ENCODE measurements around the gene PITX1.
A peak's percentile ranks its signal among the peaks of the same experiment; 100 is the strongest.

The PITX1 gene

GRCh38 chr5:135056316-135057030, 22.4 kb upstream of the PITX1 start:
- Histone ChIP-seq H3K27ac (ENCODE audit: low read depth, low read length, poor library complexity, severe bottlenecking) (peak overlapping the region; percentile 97), H3K4me1 (ENCODE audit: insufficient read depth, low read length, severe bottlenecking) (peaks cover 47% of the 10 kb centered on the region), H4K20me1 (ENCODE audit: insufficient read depth, low read length) (no peaks in the 10 kb centered on the region), H3K36me3 (ENCODE audit: insufficient read depth, low read length) (no peaks in the 10 kb centered on the region), H3K79me2 (ENCODE audit: insufficient read depth, low read length) (no peaks in the 10 kb centered on the region), H3K9me2 (ENCODE audit: low read depth, low read length) (no peaks in the 10 kb centered on the region), H3K9ac (ENCODE audit: low read length) (no peak overlapping the region), H3K9me3 (ENCODE audit: low read length) (no peaks in the 10 kb centered on the region), H3K4me2 (ENCODE audit: low read length) (no peak overlapping the region), H3K27me3 (ENCODE audit: insufficient read depth, low read length) (no peaks in the 10 kb centered on the region), H3K4me3 (ENCODE audit: low read depth, low read length, poor library complexity, severe bottlenecking) (no peak overlapping the region), H2AFZ (ENCODE audit: low read length) (no peak overlapping the region), H3F3A (ENCODE audit: insufficient read depth, low read length) (no peaks in the 10 kb centered on the region)
- no peak for TF ChIP-seq EZH2 (IDR thresholded peaks at IDR 0.05; ENCODE audit: borderline replicate concordance, low read length)
- TF ChIP-seq CTCF (IDR thresholded peaks at IDR 0.05; ENCODE audit: low read length): no peak

- peak overlapping the region; percentile 97 for H3K27ac ChIP-seq (ENCODE audit: low read depth, low read length, poor library complexity, severe bottlenecking)
- no peaks in the 10 kb centered on the region for H3K36me3 ChIP-seq (ENCODE audit: insufficient read depth, low read length)
- H3K9me3 ChIP-seq (ENCODE audit: low read length): no peaks in the 10 kb centered on the region
- H3K9me2 ChIP-seq (ENCODE audit: low read depth, low read length): no peaks in the 10 kb centered on the region
- H3K79me2 ChIP-seq (ENCODE audit: insufficient read depth, low read length): no peaks in the 10 kb centered on the region
- peak overlapping the region; percentile 75; the same call in 1 of the 2 replicates for H3K4me2 ChIP-seq (ENCODE audit: low read length)
- no peaks in the 10 kb centered on the region for H4K20me1 ChIP-seq (ENCODE audit: insufficient read depth, low read length)
- H3F3A ChIP-seq (ENCODE audit: insufficient read depth, low read length): no peaks in the 10 kb centered on the region
- no peak overlapping the region for H3K4me3 ChIP-seq (ENCODE audit: low read depth, low read length, poor library complexity, severe bottlenecking)
- H3K27me3 ChIP-seq (ENCODE audit: insufficient read depth, low read length): no peaks in the 10 kb centered on the region
- H3K4me1 ChIP-seq (ENCODE audit: insufficient read depth, low read length, severe bottlenecking): peaks cover 51% of the 10 kb centered on the region
- H3K9ac ChIP-seq (ENCODE audit: low read length): peak overlapping the region; percentile 66; the same call in 1 of the 2 replicates
- no peak overlapping the region for H2AFZ ChIP-seq (ENCODE audit: low read length)
- TF ChIP-seq CTCF (IDR thresholded peaks at IDR 0.05; ENCODE audit: low read length) (no peak), EZH2 (IDR thresholded peaks at IDR 0.05; ENCODE audit: borderline replicate concordance, low read length) (no peak)
These were observed 21.4 kb upstream of the PITX1 start for GRCh38 chr5:135055396-135055795.

- H3K4me2 ChIP-seq (ENCODE audit: low read length): peak overlapping the region; percentile 75
- H3K4me3 ChIP-seq (ENCODE audit: low read depth, low read length, poor library complexity, severe bottlenecking): peak overlapping the region; percentile 47
- H3K27me3 ChIP-seq (ENCODE audit: insufficient read depth, low read length): no peaks in the 10 kb centered on the region
- no peaks in the 10 kb centered on the region for H3K79me2 ChIP-seq (ENCODE audit: insufficient read depth, low read length)
- peak overlapping the region; percentile 97 for H3K27ac ChIP-seq (ENCODE audit: low read depth, low read length, poor library complexity, severe bottlenecking)
- no peaks in the 10 kb centered on the region for H3K36me3 ChIP-seq (ENCODE audit: insufficient read depth, low read length)
- peak overlapping the region; percentile 66 for H3K9ac ChIP-seq (ENCODE audit: low read length)
- H3K9me2 ChIP-seq (ENCODE audit: low read depth, low read length): no peaks in the 10 kb centered on the region
- no peaks in the 10 kb centered on the region for H4K20me1 ChIP-seq (ENCODE audit: insufficient read depth, low read length)
- no peak overlapping the region for H2AFZ ChIP-seq (ENCODE audit: low read length)
- TF ChIP-seq EZH2 (IDR thresholded peaks at IDR 0.05; ENCODE audit: borderline replicate concordance, low read length): no peak
- TF ChIP-seq CTCF (IDR thresholded peaks at IDR 0.05; ENCODE audit: low read length): no peak
- no peaks in the 10 kb centered on the region for H3K9me3 ChIP-seq (ENCODE audit: low read length)
- no peaks in the 10 kb centered on the region for H3F3A ChIP-seq (ENCODE audit: insufficient read depth, low read length)
- H3K4me1 ChIP-seq (ENCODE audit: insufficient read depth, low read length, severe bottlenecking): peaks cover 56% of the 10 kb centered on the region
These were observed 20.5 kb upstream of the PITX1 start for GRCh38 chr5:135054546-135054945.
